ENCODE measurements around the gene ARPC2. TPM values are rescaled to one million over a fixed set of nuclear protein-coding genes. Genes with fewer than 3 reads are reported as not detected.

ARPC2 gene
- total RNA-seq, 3 donors from 2014 or later (not counting 1 experiment from before 2014, with no cell fraction given), result 824 to 880 (median 830) TPM

- Histone ChIP-seq H3K4me1 (ENCODE audit: control insufficient read depth, insufficient read depth, low read length) (peaks cover 33% of the 10 kb centered on the region), H3K27me3 (ENCODE audit: control insufficient read depth, insufficient read depth, low read length) (no peaks in the 10 kb centered on the region), H3K36me3 (ENCODE audit: control insufficient read depth, insufficient read depth, low read length) (peaks cover 55% of the 10 kb centered on the region), H3K4me3 (ENCODE audit: low read length) (no peak overlapping the region), H3K27ac (ENCODE audit: low read length) (no peak overlapping the region), H3K9me3 (ENCODE audit: control insufficient read depth, insufficient read depth, low read length) (no peaks in the 10 kb centered on the region)
- peak overlapping the region; percentile 43 to 58 for H3K27ac Mint-ChIP-seq
- H3K27me3 Mint-ChIP-seq (ENCODE audit: low read depth in 2 of 2), result no peaks in the 10 kb centered on the region
- peaks cover 9% of the 10 kb centered on the region for H3K36me3 Mint-ChIP-seq
- H3K4me1 Mint-ChIP-seq, result peaks cover 40 to 54% of the 10 kb centered on the region in 2 donors
- 100% methylated on average over 2 of the region's 2 CpGs for WGBS (ENCODE audit: insufficient coverage)
- H3K4me3 Mint-ChIP-seq, result no peak overlapping the region
- TF ChIP-seq, protein P1, sequence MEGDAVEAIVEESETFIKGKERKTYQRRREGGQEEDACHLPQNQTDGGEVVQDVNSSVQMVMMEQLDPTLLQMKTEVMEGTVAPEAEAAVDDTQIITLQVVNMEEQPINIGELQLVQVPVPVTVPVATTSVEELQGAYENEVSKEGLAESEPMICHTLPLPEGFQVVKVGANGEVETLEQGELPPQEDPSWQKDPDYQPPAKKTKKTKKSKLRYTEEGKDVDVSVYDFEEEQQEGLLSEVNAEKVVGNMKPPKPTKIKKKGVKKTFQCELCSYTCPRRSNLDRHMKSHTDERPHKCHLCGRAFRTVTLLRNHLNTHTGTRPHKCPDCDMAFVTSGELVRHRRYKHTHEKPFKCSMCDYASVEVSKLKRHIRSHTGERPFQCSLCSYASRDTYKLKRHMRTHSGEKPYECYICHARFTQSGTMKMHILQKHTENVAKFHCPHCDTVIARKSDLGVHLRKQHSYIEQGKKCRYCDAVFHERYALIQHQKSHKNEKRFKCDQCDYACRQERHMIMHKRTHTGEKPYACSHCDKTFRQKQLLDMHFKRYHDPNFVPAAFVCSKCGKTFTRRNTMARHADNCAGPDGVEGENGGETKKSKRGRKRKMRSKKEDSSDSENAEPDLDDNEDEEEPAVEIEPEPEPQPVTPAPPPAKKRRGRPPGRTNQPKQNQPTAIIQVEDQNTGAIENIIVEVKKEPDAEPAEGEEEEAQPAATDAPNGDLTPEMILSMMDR (IDR thresholded peaks at IDR 0.05), result no peak
- no peak for ATAC-seq
- no peak for DNase-seq
- H3K9me3 Mint-ChIP-seq, result no peaks in the 10 kb centered on the region
- intact Hi-C loops (cut with micrococcal nuclease), result loop anchor here (10.0 kb wide), 1 partner anchor 581 kb away; the partner anchor contains the start of gene WNT6
Observed at GRCh38 chr2:218273908-218274249, 56.9 kb downstream of the ARPC2 start.

GRCh38 chr2:218274586-218274985 lies 57.6 kb downstream of the ARPC2 start:
- no peak for ATAC-seq

DNA sequence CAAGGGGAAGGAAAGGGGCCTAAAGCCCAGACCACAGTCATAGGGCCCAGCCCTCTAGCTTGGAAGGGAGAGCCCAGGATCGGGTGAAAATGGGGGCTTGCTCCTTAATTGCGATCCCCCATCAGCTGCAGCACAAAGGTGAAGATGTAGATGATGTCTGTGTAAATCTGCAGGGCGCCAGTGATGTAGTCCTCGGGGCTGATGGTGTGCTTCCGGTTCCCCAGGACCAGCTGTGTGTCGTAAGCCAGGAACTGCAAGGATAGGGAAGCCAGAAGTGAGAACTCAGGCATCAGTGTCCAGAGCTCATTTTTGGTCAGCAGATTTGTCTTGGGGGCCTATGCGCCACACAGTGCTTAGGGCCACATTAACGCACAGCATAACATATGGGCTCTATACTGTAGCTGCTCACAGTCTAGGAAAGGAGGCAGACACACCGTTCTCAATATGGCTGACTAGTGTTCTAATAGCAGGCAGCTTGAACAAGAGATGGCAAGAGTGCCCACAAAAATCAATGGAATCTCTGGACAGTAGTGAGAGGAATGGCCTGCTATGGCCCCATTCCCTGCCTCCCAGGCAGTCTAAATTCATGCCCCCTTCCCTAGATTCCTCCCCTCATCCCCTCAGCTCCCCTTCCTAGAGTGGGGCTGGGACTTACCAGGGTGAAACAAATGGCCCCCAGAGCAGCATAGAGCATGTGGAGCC lies 58.5 kb downstream of the ARPC2 start:
- TF ChIP-seq, protein P1 (IDR thresholded peaks at IDR 0.05), result no peak

More at GRCh38 chr2:218274586-218274985, 57.6 kb downstream of the ARPC2 start:
- Histone ChIP-seq H3K4me3 (ENCODE audit: low read length) (no peak overlapping the region), H3K9me3 (ENCODE audit: control insufficient read depth, insufficient read depth, low read length) (no peaks in the 10 kb centered on the region), H3K27me3 (ENCODE audit: control insufficient read depth, insufficient read depth, low read length) (no peaks in the 10 kb centered on the region), H3K4me1 (ENCODE audit: control insufficient read depth, insufficient read depth, low read length) (peaks cover 26% of the 10 kb centered on the region), H3K36me3 (ENCODE audit: control insufficient read depth, insufficient read depth, low read length) (peaks cover 62% of the 10 kb centered on the region), H3K27ac (ENCODE audit: low read length) (no peak overlapping the region)
- Mint-ChIP-seq H3K27me3 (ENCODE audit: low read depth in 2 of 2) (no peaks in the 10 kb centered on the region), H3K4me1 (peaks cover 33 to 51% of the 10 kb centered on the region in 2 donors), H3K4me3 (no peak overlapping the region), H3K27ac (peak overlapping the region; percentile 43 to 53), H3K36me3 (peaks cover 9% of the 10 kb centered on the region), H3K9me3 (no peaks in the 10 kb centered on the region)
- 84% methylated on average over 4 of the region's 4 CpGs for WGBS (ENCODE audit: insufficient coverage)
- TF ChIP-seq, protein P1 (IDR thresholded peaks at IDR 0.05), result no peak
- intact Hi-C loops (cut with micrococcal nuclease), result loop anchor here (10.0 kb wide), 1 partner anchor 580 kb away; the partner anchor contains the start of gene WNT6
- DNase-seq, result no peak

More for the DNA sequence above, 58.5 kb downstream of the ARPC2 start:
- Mint-ChIP-seq H3K4me1 (peaks cover 32 to 49% of the 10 kb centered on the region in 2 donors), H3K9me3 (no peaks in the 10 kb centered on the region), H3K27ac (peak overlapping the region; percentile 53 to 80), H3K36me3 (peaks cover 9% of the 10 kb centered on the region), H3K4me3 (no peak overlapping the region), H3K27me3 (ENCODE audit: low read depth in 2 of 2) (no peaks in the 10 kb centered on the region)
- H3K36me3 ChIP-seq (ENCODE audit: control insufficient read depth, insufficient read depth, low read length), result peaks cover 71% of the 10 kb centered on the region
- ATAC-seq, result no peak
- H3K4me1 ChIP-seq (ENCODE audit: control insufficient read depth, insufficient read depth, low read length), result peaks cover 24% of the 10 kb centered on the region
- WGBS (ENCODE audit: insufficient coverage), result 93% methylated on average over 9 of the region's 9 CpGs
- intact Hi-C loops (cut with micrococcal nuclease), result loop anchor here (10.0 kb wide), 1 partner anchor 579 kb away; the partner anchor contains the start of gene WNT6
- H3K4me3 ChIP-seq (ENCODE audit: low read length), result no peak overlapping the region
- H3K27ac ChIP-seq (ENCODE audit: low read length), result no peak overlapping the region
- no peaks in the 10 kb centered on the region for H3K27me3 ChIP-seq (ENCODE audit: control insufficient read depth, insufficient read depth, low read length)
- DNase-seq, result no peak
- H3K9me3 ChIP-seq (ENCODE audit: control insufficient read depth, insufficient read depth, low read length), result no peaks in the 10 kb centered on the region
